PC-3 (cell line): ENCODE measurements around the gene UBAC1.

Experiments
- CTCF ChIP-seq: fragments of 300-600 bp; sonication (generic); conservative IDR thresholded peaks from 2 replicates; pipeline ENCODE4 v1.5.1; 2017; ENCODE audit warnings: antibody characterized with exemption, low read depth, mild to moderate bottlenecking, low read length
- EZH2 ChIP-seq: fragments of 300-600 bp; sonication (generic); IDR thresholded peaks from one replicate; pipeline ENCODE4 v1.6.1; 2017; ENCODE audit warnings: antibody characterized with exemption, mild to moderate bottlenecking, low read length; ENCODE audit not compliant: unreplicated experiment
- EZH2phosphoT487 ChIP-seq: fragments of 300-600 bp; sonication (generic); IDR thresholded peaks from 2 replicates; pipeline ENCODE4 v1.6.1; 2018; ENCODE audit warnings: mild to moderate bottlenecking, antibody characterized with exemption, low read length, borderline replicate concordance

- TF ChIP-seq CTCF = no peak
- TF ChIP-seq EZH2 = no peak
- TF ChIP-seq EZH2phosphoT487 = no peak
These were observed 15.8 kb upstream of the UBAC1 start for GRCh38 chr9:135976944-135977343.
